OCI-LY1 (cell line): ENCODE data around the gene TRANK1.

Experiments
- H2AFZ ChIP-seq: fragments of 200-600 bp; sonication (generic), shearing (Covaris generic); 2 replicates; pipeline ENCODE4 v1.6.0; 2014; ENCODE audit warnings: antibody characterized with exemption, mild to moderate bottlenecking, low read length
- H3F3A ChIP-seq: fragments of 200-600 bp; sonication (generic), shearing (Covaris generic); 2 replicates; pipeline ENCODE4 v1.6.0; 2014; ENCODE audit warnings: mild to moderate bottlenecking, antibody characterized with exemption, low read length, moderate library complexity; ENCODE audit not compliant: insufficient read depth
- H3K27ac ChIP-seq: fragments of 200-600 bp; sonication (generic); 2 replicates; pipeline ENCODE4 v1.5.1; 2014; ENCODE audit warnings: low read length, mixed run types, mild to moderate bottlenecking, low read depth; ENCODE audit not compliant: poor library complexity, severe bottlenecking
- H3K27me3 ChIP-seq: fragments of 200-600 bp; sonication (generic); 2 replicates; pipeline ENCODE4 v1.6.0; 2014; ENCODE audit warnings: antibody characterized with exemption, mild to moderate bottlenecking, low read length, moderate library complexity; ENCODE audit not compliant: insufficient read depth
- H3K36me3 ChIP-seq: fragments of 200-600 bp; sonication (generic); 2 replicates; pipeline ENCODE4 v1.6.1; 2014; ENCODE audit warnings: mild to moderate bottlenecking, antibody characterized with exemption, low read length, moderate library complexity, mixed read lengths; ENCODE audit not compliant: insufficient read depth
- H3K4me1 ChIP-seq: fragments of 200-600 bp; sonication (generic); 2 replicates; pipeline ENCODE4 v1.5.1; 2014; ENCODE audit warnings: mild to moderate bottlenecking, low read length, moderate library complexity; ENCODE audit not compliant: insufficient read depth, severe bottlenecking
- H3K4me2 ChIP-seq: fragments of 200-600 bp; sonication (generic), shearing (Covaris generic); 2 replicates; pipeline ENCODE4 v1.6.1; 2014; ENCODE audit warnings: low read length
- H3K4me3 ChIP-seq: fragments of 200-600 bp; sonication (generic); 2 replicates; pipeline ENCODE4 v1.5.1; 2014; ENCODE audit warnings: low read length, low read depth, mild to moderate bottlenecking, mixed read lengths; ENCODE audit not compliant: poor library complexity, severe bottlenecking
- H3K79me2 ChIP-seq: fragments of 200-600 bp; shearing (Covaris generic); 2 replicates; pipeline ENCODE4 v1.6.1; 2016; ENCODE audit warnings: mixed run types, low read length, mixed read lengths; ENCODE audit not compliant: insufficient read depth
- H3K9ac ChIP-seq: fragments of 200-600 bp; sonication (generic), shearing (Covaris generic); 2 replicates; pipeline ENCODE4 v1.6.1; 2014; ENCODE audit warnings: mild to moderate bottlenecking, low read length, mixed read lengths
- H3K9me2 ChIP-seq: fragments of 200-600 bp; sonication (generic), shearing (Covaris generic); 2 replicates; pipeline ENCODE4 v1.6.1; 2014; ENCODE audit warnings: low read depth, mild to moderate bottlenecking, low read length, mixed read lengths
- H3K9me3 ChIP-seq: fragments of 200-600 bp; shearing (Covaris generic); 2 replicates; pipeline ENCODE4 v1.6.1; 2014; ENCODE audit warnings: low read length, mixed read lengths
- H4K20me1 ChIP-seq: fragments of 200-600 bp; sonication (generic), shearing (Covaris generic); 2 replicates; pipeline ENCODE4 v1.6.0; 2016; ENCODE audit warnings: mild to moderate bottlenecking, low read length; ENCODE audit not compliant: insufficient read depth
- EZH2 ChIP-seq: fragments of 200-600 bp; sonication (generic), shearing (Covaris generic); IDR thresholded peaks from 2 replicates; pipeline ENCODE4 v1.8.0; 2017; ENCODE audit warnings: borderline replicate concordance, mixed run types, mild to moderate bottlenecking, antibody characterized with exemption, low read length, moderate library complexity, mixed read lengths
- TF ChIP-seq, protein P1 (sequence below): fragments of 200-600 bp; sonication (generic), shearing (Covaris generic); IDR thresholded peaks from 2 replicates; pipeline ENCODE4 v1.5.1; 2017; ENCODE audit warnings: mild to moderate bottlenecking, antibody characterized with exemption, low read length, moderate library complexity, mixed read lengths

Gene TRANK1

DNA sequence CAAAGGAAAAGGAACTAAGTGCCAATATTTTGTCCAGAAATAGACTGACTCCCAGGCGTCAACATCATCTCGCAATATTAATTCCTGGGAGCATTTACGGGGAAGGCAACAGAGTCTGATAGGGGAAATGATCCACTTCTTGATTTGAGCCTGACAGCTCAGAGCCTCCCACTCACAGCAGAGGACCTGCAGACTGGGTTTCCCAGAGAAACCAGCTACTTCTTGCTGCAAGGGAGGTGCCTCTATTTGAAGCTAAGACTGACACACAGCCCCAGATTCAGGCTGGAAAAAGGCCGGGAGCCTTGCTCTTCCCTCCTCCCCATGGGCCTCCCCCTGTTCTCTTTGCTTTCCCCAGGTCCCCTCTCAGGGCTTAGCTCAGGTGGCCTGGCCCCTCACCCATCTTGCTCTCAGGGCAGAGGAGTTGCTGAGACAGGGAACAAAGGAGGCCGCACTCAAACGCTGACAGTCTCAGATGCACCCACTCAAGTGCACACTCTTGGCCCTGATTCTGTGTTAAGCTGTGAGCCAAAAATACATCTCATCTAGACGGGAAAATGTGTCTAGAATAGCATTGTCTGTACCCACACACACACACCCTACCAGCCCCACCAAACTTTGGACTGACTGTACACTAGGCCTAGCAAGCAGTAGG, 130.7 kb downstream of the TRANK1 start:
- Histone ChIP-seq H3K27ac (no peak overlapping the region), H3K9me2 (no peaks in the 10 kb centered on the region), H4K20me1 (no peaks in the 10 kb centered on the region), H3K79me2 (no peaks in the 10 kb centered on the region), H3K27me3 (no peaks in the 10 kb centered on the region), H3K9ac (no peak overlapping the region), H3K9me3 (no peaks in the 10 kb centered on the region), H3K4me3 (no peak overlapping the region), H2AFZ (no peak overlapping the region), H3K4me2 (no peak overlapping the region), H3K4me1 (no peaks in the 10 kb centered on the region), H3F3A (no peaks in the 10 kb centered on the region), H3K36me3 (no peaks in the 10 kb centered on the region)
- TF ChIP-seq EZH2: no peak

DNA sequence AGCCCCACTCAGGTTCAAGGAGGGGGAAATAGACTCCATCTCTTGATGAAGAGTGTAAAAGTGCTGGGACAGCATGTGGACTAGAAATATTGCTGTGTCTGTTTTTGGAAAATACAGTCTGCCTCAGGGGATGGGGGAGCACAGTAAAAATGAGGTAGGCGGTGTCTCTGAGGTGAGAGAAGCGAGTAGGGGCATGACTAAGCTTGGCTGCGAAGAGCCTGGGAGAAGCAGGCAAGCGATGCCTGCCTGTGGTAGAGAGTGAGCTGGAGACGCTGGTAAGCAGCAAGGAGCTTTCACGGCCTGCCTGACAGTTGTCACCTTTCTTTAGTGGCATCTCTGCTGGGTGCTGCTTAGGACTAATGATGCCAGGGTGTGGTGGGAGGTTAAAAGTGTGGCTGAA, 131.5 kb downstream of the TRANK1 start:
- no peak for TF ChIP-seq EZH2
- TF ChIP-seq, protein P1, sequence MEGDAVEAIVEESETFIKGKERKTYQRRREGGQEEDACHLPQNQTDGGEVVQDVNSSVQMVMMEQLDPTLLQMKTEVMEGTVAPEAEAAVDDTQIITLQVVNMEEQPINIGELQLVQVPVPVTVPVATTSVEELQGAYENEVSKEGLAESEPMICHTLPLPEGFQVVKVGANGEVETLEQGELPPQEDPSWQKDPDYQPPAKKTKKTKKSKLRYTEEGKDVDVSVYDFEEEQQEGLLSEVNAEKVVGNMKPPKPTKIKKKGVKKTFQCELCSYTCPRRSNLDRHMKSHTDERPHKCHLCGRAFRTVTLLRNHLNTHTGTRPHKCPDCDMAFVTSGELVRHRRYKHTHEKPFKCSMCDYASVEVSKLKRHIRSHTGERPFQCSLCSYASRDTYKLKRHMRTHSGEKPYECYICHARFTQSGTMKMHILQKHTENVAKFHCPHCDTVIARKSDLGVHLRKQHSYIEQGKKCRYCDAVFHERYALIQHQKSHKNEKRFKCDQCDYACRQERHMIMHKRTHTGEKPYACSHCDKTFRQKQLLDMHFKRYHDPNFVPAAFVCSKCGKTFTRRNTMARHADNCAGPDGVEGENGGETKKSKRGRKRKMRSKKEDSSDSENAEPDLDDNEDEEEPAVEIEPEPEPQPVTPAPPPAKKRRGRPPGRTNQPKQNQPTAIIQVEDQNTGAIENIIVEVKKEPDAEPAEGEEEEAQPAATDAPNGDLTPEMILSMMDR: no peak
- Histone ChIP-seq H4K20me1 (no peaks in the 10 kb centered on the region), H3K9ac (no peak overlapping the region), H3K27me3 (no peaks in the 10 kb centered on the region), H2AFZ (no peak overlapping the region), H3K4me2 (no peak overlapping the region), H3K9me3 (no peaks in the 10 kb centered on the region), H3K9me2 (no peaks in the 10 kb centered on the region), H3K4me3 (no peak overlapping the region), H3K27ac (no peak overlapping the region), H3K4me1 (no peaks in the 10 kb centered on the region), H3K79me2 (no peaks in the 10 kb centered on the region), H3F3A (no peaks in the 10 kb centered on the region), H3K36me3 (no peaks in the 10 kb centered on the region)

DNA sequence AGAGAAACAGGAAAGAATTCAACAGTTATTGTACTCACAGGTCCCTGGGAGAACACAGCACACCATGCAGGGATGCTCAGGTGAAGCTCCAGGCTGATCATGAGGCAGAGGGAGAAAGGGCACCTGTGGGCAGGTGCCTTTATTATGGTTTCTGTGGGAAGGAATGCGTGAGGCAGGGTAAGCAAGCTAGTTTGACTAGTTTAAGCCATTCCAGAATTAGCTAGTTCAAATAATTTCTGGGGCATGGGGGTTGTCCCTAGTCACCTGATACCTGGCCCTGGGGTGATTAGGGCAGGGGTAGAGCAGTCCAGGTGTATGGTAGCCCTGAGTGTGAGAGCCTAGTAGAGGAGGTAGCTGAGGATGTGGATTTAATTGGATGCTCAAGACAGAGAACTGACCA, 132.6 kb downstream of the TRANK1 start:
- H2AFZ ChIP-seq: no peak overlapping the region
- H3K36me3 ChIP-seq: no peaks in the 10 kb centered on the region
- H3K27me3 ChIP-seq: no peaks in the 10 kb centered on the region
- H3K9ac ChIP-seq: no peak overlapping the region
- H3K9me2 ChIP-seq: no peaks in the 10 kb centered on the region
- no peak overlapping the region for H3K4me2 ChIP-seq
- H3K79me2 ChIP-seq: no peaks in the 10 kb centered on the region
- H3F3A ChIP-seq: no peaks in the 10 kb centered on the region
- no peak overlapping the region for H3K27ac ChIP-seq
- H3K4me1 ChIP-seq: no peaks in the 10 kb centered on the region
- H3K9me3 ChIP-seq: no peaks in the 10 kb centered on the region
- H4K20me1 ChIP-seq: no peaks in the 10 kb centered on the region
- H3K4me3 ChIP-seq: no peak overlapping the region
- TF ChIP-seq, protein P1: no peak

DNA sequence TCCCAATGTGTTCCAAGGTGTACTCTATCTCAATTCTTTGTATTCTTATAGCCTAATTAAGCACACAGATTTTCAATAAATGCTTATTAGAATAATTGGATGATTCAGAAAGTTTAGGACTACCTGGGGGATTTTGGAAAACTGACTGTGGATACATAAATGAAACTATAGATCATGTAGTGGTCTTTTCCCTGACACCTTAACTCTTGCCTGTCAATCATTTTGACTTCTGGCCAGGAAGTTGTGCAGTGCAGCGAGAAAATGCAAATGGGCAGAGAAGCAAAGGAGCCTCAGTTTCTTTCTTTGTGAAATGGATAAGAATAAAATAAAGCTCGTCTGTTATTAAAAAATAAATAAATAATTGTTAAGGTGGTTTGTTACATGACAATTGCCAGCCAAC, 133.1 kb downstream of the TRANK1 start:
- H3K9me3 ChIP-seq: no peaks in the 10 kb centered on the region
- no peaks in the 10 kb centered on the region for H3K27me3 ChIP-seq
- no peaks in the 10 kb centered on the region for H3K4me1 ChIP-seq
- H3K9me2 ChIP-seq: no peaks in the 10 kb centered on the region
- H2AFZ ChIP-seq: no peak overlapping the region
- H3K4me2 ChIP-seq: no peak overlapping the region
- H4K20me1 ChIP-seq: no peaks in the 10 kb centered on the region
- no peak overlapping the region for H3K4me3 ChIP-seq
- H3K79me2 ChIP-seq: no peaks in the 10 kb centered on the region
- no peak for TF ChIP-seq EZH2
- TF ChIP-seq, protein P1: no peak
- H3K27ac ChIP-seq: no peak overlapping the region
- H3K9ac ChIP-seq: no peak overlapping the region
- H3F3A ChIP-seq: no peaks in the 10 kb centered on the region
- no peaks in the 10 kb centered on the region for H3K36me3 ChIP-seq
